ENCODE results near the gene AGAP1. TPM values are rescaled to one million over a fixed set of nuclear protein-coding genes. Genes with fewer than 3 reads are reported as not detected.

AGAP1 gene
- total and polyA plus RNA-seq, 2 donors (not counting 3 experiments of a cell fraction or from before 2014, with no cell fraction given) = 10.2 to 20.9 TPM

DNA sequence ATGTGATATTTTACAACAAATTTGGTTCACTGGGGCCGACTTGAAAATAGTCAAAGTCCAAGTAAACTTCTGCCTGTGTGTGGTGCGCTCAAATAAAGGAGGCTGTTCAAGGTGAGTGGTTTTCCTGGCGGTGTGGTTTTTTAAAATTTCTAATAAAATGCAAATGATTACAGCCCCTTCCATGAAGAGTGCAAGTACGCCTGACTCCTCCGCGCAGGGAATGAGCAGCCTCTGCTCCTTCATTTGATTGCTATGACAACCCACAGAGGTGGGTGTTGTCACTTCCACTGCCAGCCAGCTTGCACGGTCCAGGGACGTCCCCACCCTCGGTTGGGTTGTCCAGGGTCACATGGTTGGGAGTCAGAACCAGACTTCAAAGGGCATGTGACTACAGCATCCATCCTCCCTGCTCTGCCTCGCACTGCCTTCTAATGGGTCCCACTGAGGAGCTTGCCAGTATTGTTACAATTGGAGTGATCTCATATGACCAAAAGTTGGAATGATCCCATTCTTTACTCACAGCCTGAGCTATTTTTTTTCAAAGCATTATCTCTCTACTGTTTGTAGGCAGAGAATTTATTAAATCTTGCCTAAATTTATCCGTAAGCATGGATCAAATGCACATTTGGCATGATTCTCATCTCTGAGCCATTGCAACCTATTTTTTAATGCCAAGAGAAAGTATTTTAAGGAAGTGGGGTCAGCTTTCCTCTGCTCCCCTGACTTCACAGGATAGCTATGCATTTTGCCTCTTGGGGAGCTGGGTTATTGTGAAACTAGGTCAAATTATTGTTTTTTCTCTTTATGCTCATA, 121.3 kb downstream of the AGAP1 start:
- Histone ChIP-seq H2AFZ (ENCODE audit: low read depth, low read length) (no peak overlapping the region), H3K36me3 (ENCODE audit: control insufficient read depth in 2 of 2, extremely low read depth in 1 of 2, insufficient read depth in 2 of 2, low read length in 2 of 2) (no peaks in the 10 kb centered on the region), H3K27me3 (ENCODE audit: control insufficient read depth in 2 of 2, insufficient read depth in 2 of 2, low read length in 2 of 2) (no peaks in the 10 kb centered on the region), H3K79me2 (ENCODE audit: control insufficient read depth, insufficient read depth, low read length) (no peaks in the 10 kb centered on the region), H4K20me1 (replicated peaks; ENCODE audit: control insufficient read depth, extremely low read depth, insufficient read depth, low read length) (no peaks in the 10 kb centered on the region), H3K9ac (replicated peaks; ENCODE audit: extremely low read depth, insufficient read depth, low read length) (no peak overlapping the region), H3K4me1 (ENCODE audit: control insufficient read depth, extremely low read depth, insufficient read depth, low read length) (peaks cover 2% of the 10 kb centered on the region), H3K4me2 (ENCODE audit: insufficient read depth, low read length) (no peak overlapping the region), H3K4me3 (replicated peaks in 1 of 3; ENCODE audit: insufficient read depth in 1 of 3, low read depth in 1 of 3, low read length in 3 of 3) (no peak overlapping the region), H3K9me1 (replicated peaks; ENCODE audit: control insufficient read depth, extremely low read depth, insufficient read depth, low read length) (no peaks in the 10 kb centered on the region), H3K9me3 (replicated peaks; ENCODE audit: control insufficient read depth, insufficient read depth, low read length) (no peaks in the 10 kb centered on the region), H3K27ac (ENCODE audit: insufficient read depth, low read depth, low read length) (no peak overlapping the region)
- CTCF ChIA-PET = interaction anchor here (0.7 to 1.8 kb wide), 3 partner anchors 19 to 131 kb away, joined by 3 to 12 read pairs (median 8); no protein-coding TSS in a partner anchor
- peak; percentile 59 for DNase-seq (ENCODE audit: low read depth, low spot score)
- TF ChIP-seq POLR2AphosphoS5 (IDR thresholded peaks at IDR 0.05; ENCODE audit: insufficient read depth, low read depth, low read length) = no peak
- no peak for TF ChIP-seq GATA2 (IDR thresholded peaks at IDR 0.05; ENCODE audit: insufficient read depth, insufficient read length, low read depth, low read length)
- TF ChIP-seq, protein P1, sequence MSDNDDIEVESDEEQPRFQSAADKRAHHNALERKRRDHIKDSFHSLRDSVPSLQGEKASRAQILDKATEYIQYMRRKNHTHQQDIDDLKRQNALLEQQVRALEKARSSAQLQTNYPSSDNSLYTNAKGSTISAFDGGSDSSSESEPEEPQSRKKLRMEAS (IDR thresholded peaks at IDR 0.05; ENCODE audit: insufficient read depth, insufficient read length) = no peak
- TF ChIP-seq FOS (IDR thresholded peaks at IDR 0.05; ENCODE audit: borderline replicate concordance, insufficient read depth, low read length) = no peak
- TF ChIP-seq, protein P2, sequence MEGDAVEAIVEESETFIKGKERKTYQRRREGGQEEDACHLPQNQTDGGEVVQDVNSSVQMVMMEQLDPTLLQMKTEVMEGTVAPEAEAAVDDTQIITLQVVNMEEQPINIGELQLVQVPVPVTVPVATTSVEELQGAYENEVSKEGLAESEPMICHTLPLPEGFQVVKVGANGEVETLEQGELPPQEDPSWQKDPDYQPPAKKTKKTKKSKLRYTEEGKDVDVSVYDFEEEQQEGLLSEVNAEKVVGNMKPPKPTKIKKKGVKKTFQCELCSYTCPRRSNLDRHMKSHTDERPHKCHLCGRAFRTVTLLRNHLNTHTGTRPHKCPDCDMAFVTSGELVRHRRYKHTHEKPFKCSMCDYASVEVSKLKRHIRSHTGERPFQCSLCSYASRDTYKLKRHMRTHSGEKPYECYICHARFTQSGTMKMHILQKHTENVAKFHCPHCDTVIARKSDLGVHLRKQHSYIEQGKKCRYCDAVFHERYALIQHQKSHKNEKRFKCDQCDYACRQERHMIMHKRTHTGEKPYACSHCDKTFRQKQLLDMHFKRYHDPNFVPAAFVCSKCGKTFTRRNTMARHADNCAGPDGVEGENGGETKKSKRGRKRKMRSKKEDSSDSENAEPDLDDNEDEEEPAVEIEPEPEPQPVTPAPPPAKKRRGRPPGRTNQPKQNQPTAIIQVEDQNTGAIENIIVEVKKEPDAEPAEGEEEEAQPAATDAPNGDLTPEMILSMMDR (IDR thresholded peaks at IDR 0.05; ENCODE audit: extremely low read depth in 1 of 2, insufficient read depth in 1 of 2, low read depth in 1 of 2, low read length in 2 of 2) = no peak
- TF ChIP-seq JUN (IDR thresholded peaks at IDR 0.05; ENCODE audit: borderline replicate concordance, insufficient read depth, insufficient read length, low read depth) = no peak
- TF ChIP-seq POLR2A (IDR thresholded peaks at IDR 0.05; ENCODE audit: low read depth, low read length) = no peak
- no peak for TF ChIP-seq EZH2 (IDR thresholded peaks at IDR 0.05; ENCODE audit: borderline replicate concordance, low read depth, low read length, severe bottlenecking)
- dilution Hi-C loops (cut with MboI; ENCODE audit: extremely low pct_ligation_motif_present, low sequenced_read_pairs) = no loop called here
- intact Hi-C loops (cut with micrococcal nuclease) = loop anchor here (1.0 kb wide), 1 partner anchor 10 kb away; no protein-coding TSS in a partner anchor
- FAIRE-seq = no peak
- POLR2A ChIA-PET = no interaction called here
- no TSS peak for BruUV-seq (replicated peaks)

Data from endothelial cell of umbilical vein (primary cell).